CD14-positive monocyte (primary cell): Measurements from ENCODE around the gene GNAS-AS1. TPM values are rescaled to one million over a fixed set of nuclear protein-coding genes. Genes with fewer than 3 reads are reported as not detected.

ENCODE experiments used
- DNase-seq, 3 donors: peaks; one replicate each; pipeline ENCODE4 v3.0.0-alpha.2; 2011 to 2022
- H2AFZ ChIP-seq: 2 replicates; pipeline ENCODE4 v1.6.0; 2012; ENCODE audit warnings: mild to moderate bottlenecking, low read depth, low read length, inconsistent platforms; ENCODE audit not compliant: insufficient read depth, poor library complexity, severe bottlenecking
- H3K27ac ChIP-seq, 2 donors: 1 replicate in 1 of 2; 2 replicates in 1 of 2; pipeline ENCODE4 v1.5.1; 2012 to 2013; ENCODE audit warnings: low read length in 2 of 2, control low read depth in 1 of 2, inconsistent platforms in 1 of 2, low read depth in 1 of 2, mild to moderate bottlenecking in 1 of 2
- H3K27me3 ChIP-seq, 2 donors: one replicate each; pipeline versions ENCODE4 v1.6.0 to v1.6.1; 2011 to 2013; ENCODE audit warnings: low read length in 2 of 2; ENCODE audit not compliant: control insufficient read depth in 2 of 2, insufficient read depth in 2 of 2
- H3K36me3 ChIP-seq, 2 donors: replicated peaks in 1 of 2; 1 replicate in 1 of 2; 2 replicates in 1 of 2; pipeline versions ENCODE4 v1.5.1 to v1.6.1; 2012 to 2013; ENCODE audit warnings: low read length in 2 of 2, control low read depth in 1 of 2, inconsistent platforms in 1 of 2, mild to moderate bottlenecking in 1 of 2; ENCODE audit not compliant: insufficient read depth in 2 of 2, control insufficient read depth in 1 of 2
- H3K4me1 ChIP-seq, 2 donors: 1 replicate in 1 of 2; 2 replicates in 1 of 2; pipeline versions ENCODE4 v1.5.1 to v1.6.1; 2012 to 2013; ENCODE audit warnings: low read length in 2 of 2, control low read depth in 1 of 2, inconsistent platforms in 1 of 2, mild to moderate bottlenecking in 1 of 2, moderate library complexity in 1 of 2; ENCODE audit not compliant: insufficient read depth in 2 of 2, control insufficient read depth in 1 of 2
- H3K4me2 ChIP-seq: replicated peaks from 2 replicates; pipeline ENCODE3; 2012; ENCODE audit warnings: low read length, moderate library complexity, mild to moderate bottlenecking; ENCODE audit not compliant: poor library complexity, severe bottlenecking; ENCODE audit errors: extremely low read depth
- H3K4me3 ChIP-seq, 3 experiments: fragments of 200-600 bp in 1 of 3; sonication (generic) in 1 of 3; replicated peaks in 1 of 3; 1 replicate in 2 of 3; 2 replicates in 1 of 3; pipeline ENCODE4 v1.5.1; 2011 to 2013; ENCODE audit warnings: low read length in 3 of 3, mild to moderate bottlenecking in 3 of 3, control low read depth in 2 of 3, low read depth in 2 of 3, inconsistent platforms in 1 of 3, moderate library complexity in 1 of 3
- H3K79me2 ChIP-seq: 2 replicates; pipeline ENCODE4 v1.6.0; 2012; ENCODE audit warnings: mild to moderate bottlenecking, control low read depth, inconsistent platforms, low read length, moderate library complexity; ENCODE audit not compliant: insufficient read depth
- H3K9ac ChIP-seq: 2 replicates; pipeline ENCODE4 v1.6.0; 2017; ENCODE audit warnings: low read length, mild to moderate bottlenecking; ENCODE audit not compliant: insufficient read depth, poor library complexity, severe bottlenecking
- H3K9me3 ChIP-seq, 2 donors: replicated peaks in 1 of 2; 1 replicate in 1 of 2; 2 replicates in 1 of 2; pipeline versions ENCODE4 v1.5.1 to v1.6.1; 2012 to 2013; ENCODE audit warnings: low read length in 2 of 2, control low read depth in 1 of 2; ENCODE audit not compliant: control insufficient read depth in 1 of 2, insufficient read depth in 1 of 2
- H4K20me1 ChIP-seq: 2 replicates; pipeline ENCODE4 v1.6.0; 2012; ENCODE audit warnings: mild to moderate bottlenecking, low read length, control low read depth, moderate library complexity; ENCODE audit not compliant: insufficient read depth
- H3K27ac Mint-ChIP-seq, 7 donors: one replicate each; pipeline ENCODE4 v1.8.0; 2020; ENCODE audit warnings: mild to moderate bottlenecking in 7 of 7, mixed read lengths in 7 of 7, moderate library complexity in 6 of 7, inconsistent platforms in 2 of 7
- H3K27me3 Mint-ChIP-seq, 3 donors: one replicate each; pipeline ENCODE4 v1.8.0; 2021 to 2022; ENCODE audit warnings: low read depth in 3 of 3, mild to moderate bottlenecking in 3 of 3, mixed read lengths in 3 of 3, moderate library complexity in 3 of 3, inconsistent platforms in 1 of 3
- H3K36me3 Mint-ChIP-seq, 2 donors: one replicate each; pipeline ENCODE4 v1.8.0; 2020; ENCODE audit warnings: mixed read lengths in 2 of 2, inconsistent platforms in 1 of 2, mild to moderate bottlenecking in 1 of 2
- H3K4me1 Mint-ChIP-seq: one replicate; pipeline ENCODE4 v1.8.0; 2020; ENCODE audit warnings: mild to moderate bottlenecking, mixed read lengths
- H3K4me3 Mint-ChIP-seq, 2 donors: one replicate each; pipeline ENCODE4 v1.8.0; 2020; ENCODE audit warnings: mild to moderate bottlenecking in 2 of 2, mixed read lengths in 2 of 2, moderate library complexity in 1 of 2
- H3K9me3 Mint-ChIP-seq, 7 donors: one replicate each; pipeline ENCODE4 v1.8.0; 2020 to 2022; ENCODE audit warnings: mixed read lengths in 7 of 7, mild to moderate bottlenecking in 6 of 7, moderate library complexity in 6 of 7, inconsistent platforms in 2 of 7
- CTCF ChIP-seq: fragments of 200-600 bp; IDR thresholded peaks from one replicate; pipeline ENCODE4 v1.8.0; 2022; ENCODE audit warnings: antibody characterized with exemption, mild to moderate bottlenecking
- WGBS: methylation state at CpG from one replicate; pipeline ENCODE4 v1.1.5; 2013; ENCODE audit warnings: missing lambda C conversion rate; ENCODE audit not compliant: insufficient coverage; 5-methylcytosine and 5-hydroxymethylcytosine counted together
- intact Hi-C, 2 donors: fragments of 100-400 bp; cut with micrococcal nuclease; formaldehyde crosslinking; loops; one replicate each; pipeline versions ENCODE4 v1.15.0 to v1.15.1; 2023
- polyA plus RNA-seq, 3 donors: library from polyadenylated mRNA; depleted of rRNA in 1 of 3; unstranded in 2 of 3; stranded (reverse) in 1 of 3; fragments of 300-500 nt in 2 of 3; fragments of >200 nt in 1 of 3; fragmentation: Illumina TruSeq in 2 of 3; gene quantifications; 1 replicate in 2 of 3; 2 replicates in 1 of 3; pipeline ENCODE4 v1.2.3, GENCODE V29; 2012 to 2021

Gene GNAS-AS1
- polyA plus RNA-seq, 3 donors = not detected

GRCh38 chr20:58828136-58828535 lies 22.6 kb downstream of the GNAS-AS1 start:
- no peaks in the 10 kb centered on the region for H3K36me3 Mint-ChIP-seq
- H3K9me3 ChIP-seq = peaks cover 0 to 6% of the 10 kb centered on the region in 2 donors
- no peak overlapping the region for H3K4me3 ChIP-seq
- H3K27ac Mint-ChIP-seq = no peak overlapping the region
- intact Hi-C loops = no loop called here
- no peak overlapping the region for H3K27ac ChIP-seq
- peaks cover 0 to 2% of the 10 kb centered on the region in 2 donors for H3K27me3 ChIP-seq
- H3K4me1 ChIP-seq = no peaks in the 10 kb centered on the region
- H3K79me2 ChIP-seq = no peaks in the 10 kb centered on the region
- no peak overlapping the region for H3K4me2 ChIP-seq
- no peak overlapping the region for H2AFZ ChIP-seq
- no peaks in the 10 kb centered on the region for H4K20me1 ChIP-seq
- no peak overlapping the region for H3K4me3 Mint-ChIP-seq
- WGBS = no CpG with 5 or more reads among the region's 2 CpGs
- H3K9ac ChIP-seq = no peak overlapping the region
- TF ChIP-seq CTCF = no peak
- peaks cover 2 to 14% (median 7%) of the 10 kb centered on the region in 7 donors for H3K9me3 Mint-ChIP-seq
- H3K36me3 ChIP-seq = no peaks in the 10 kb centered on the region
- H3K27me3 Mint-ChIP-seq = peaks cover 13 to 20% (median 17%) of the 10 kb centered on the region in 3 donors
- peaks cover 2% of the 10 kb centered on the region for H3K4me1 Mint-ChIP-seq
- no peak for DNase-seq

GRCh38 chr20:58826271-58826670 lies 24.4 kb downstream of the GNAS-AS1 start:
- H4K20me1 ChIP-seq = no peaks in the 10 kb centered on the region
- no peaks in the 10 kb centered on the region for H3K4me1 ChIP-seq
- peaks cover 0 to 6% of the 10 kb centered on the region in 2 donors for H3K9me3 ChIP-seq
- Mint-ChIP-seq H3K4me3 (no peak overlapping the region), H3K4me1 (no peaks in the 10 kb centered on the region), H3K27me3 (peaks cover 10 to 15% (median 13%) of the 10 kb centered on the region in 3 donors), H3K27ac (no peak overlapping the region), H3K9me3 (peaks cover 2 to 14% (median 7%) of the 10 kb centered on the region in 7 donors), H3K36me3 (no peaks in the 10 kb centered on the region)
- no peak overlapping the region for H2AFZ ChIP-seq
- WGBS = 100% methylated on average over 1 of the region's 5 CpGs
- no peaks in the 10 kb centered on the region for H3K27me3 ChIP-seq
- H3K4me2 ChIP-seq = no peak overlapping the region
- no peak for TF ChIP-seq CTCF
- H3K9ac ChIP-seq = no peak overlapping the region
- DNase-seq = no peak
- intact Hi-C loops = no loop called here
- no peaks in the 10 kb centered on the region for H3K36me3 ChIP-seq
- no peak overlapping the region for H3K4me3 ChIP-seq
- no peaks in the 10 kb centered on the region for H3K79me2 ChIP-seq
- no peak overlapping the region for H3K27ac ChIP-seq
